Measurements from ENCODE around the gene ARL6.

Gene ARL6, protein sequence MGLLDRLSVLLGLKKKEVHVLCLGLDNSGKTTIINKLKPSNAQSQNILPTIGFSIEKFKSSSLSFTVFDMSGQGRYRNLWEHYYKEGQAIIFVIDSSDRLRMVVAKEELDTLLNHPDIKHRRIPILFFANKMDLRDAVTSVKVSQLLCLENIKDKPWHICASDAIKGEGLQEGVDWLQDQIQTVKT

DNA sequence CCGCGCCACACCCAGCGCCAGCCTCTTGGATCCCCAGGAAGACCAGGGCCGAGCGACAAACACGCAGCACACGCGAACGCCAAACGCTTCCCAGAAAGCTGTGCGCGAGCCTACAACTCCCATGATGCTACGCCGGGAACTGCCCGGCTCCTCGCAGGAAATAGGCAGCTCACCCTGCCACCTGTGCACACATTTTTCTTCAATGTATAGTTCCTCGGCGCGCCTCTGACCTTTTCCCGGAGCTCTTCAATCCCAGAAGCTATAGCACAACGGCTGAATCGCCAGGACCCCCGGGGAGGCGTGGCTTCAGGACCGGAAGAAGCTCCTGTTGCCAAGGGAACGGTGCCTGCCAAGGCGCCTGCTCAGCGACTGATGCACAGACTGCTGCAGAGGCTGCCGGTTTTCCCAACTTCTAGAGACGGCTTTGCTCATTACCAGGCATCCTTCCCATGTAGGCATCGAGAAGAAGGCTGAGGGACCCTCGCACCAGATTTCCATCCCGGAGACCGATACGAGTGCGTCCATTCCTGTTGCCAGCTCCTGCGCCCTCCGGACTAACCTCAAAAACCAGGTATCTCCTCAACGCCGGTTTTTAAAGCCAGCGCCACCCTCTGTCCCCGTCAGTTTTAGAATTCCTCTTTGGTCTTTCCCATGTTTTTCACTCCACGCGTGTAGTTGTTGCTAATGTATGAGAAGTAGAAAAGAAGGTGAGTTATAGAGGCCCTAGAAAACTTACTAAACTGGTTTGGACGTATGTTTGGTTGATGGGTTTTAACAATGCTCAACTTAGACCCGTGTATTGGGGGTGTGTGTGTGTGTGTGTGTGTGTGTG is at the start of gene ARL6:
TSS of gene ARL6 (plus strand) at position 352 of the 832 bp plus-strand sequence. CDS start 3,350 bp downstream, outside the sequence.
- Histone ChIP-seq H3K4me1 (ENCODE audit: control insufficient read depth in 1 of 2, insufficient read depth in 2 of 2, low read length in 2 of 2) (peaks cover 13 to 15% of the 10 kb centered on the region in 2 donors), H3K27ac (ENCODE audit: low read depth, low read length) (peak within 1 kb of the TSS; percentile 48), H3K27me3 (ENCODE audit: control insufficient read depth in 1 of 2, insufficient read depth in 2 of 2, low read length in 2 of 2) (no peaks in the 10 kb centered on the region), H3K36me3 (ENCODE audit: control insufficient read depth in 1 of 2, insufficient read depth in 2 of 2, low read length in 2 of 2) (no peaks in the 10 kb centered on the region), H3K9me3 (ENCODE audit: control insufficient read depth in 1 of 2, low read length in 2 of 2) (no peaks in the 10 kb centered on the region), H3K9ac (ENCODE audit: low read depth in 1 of 2, low read length in 2 of 2) (peak within 1 kb of the TSS; percentile 70 to 73), H3K4me3 (ENCODE audit: low read depth in 1 of 2, low read length in 2 of 2) (peak within 1 kb of the TSS; percentile 95 to 99)

DNA sequence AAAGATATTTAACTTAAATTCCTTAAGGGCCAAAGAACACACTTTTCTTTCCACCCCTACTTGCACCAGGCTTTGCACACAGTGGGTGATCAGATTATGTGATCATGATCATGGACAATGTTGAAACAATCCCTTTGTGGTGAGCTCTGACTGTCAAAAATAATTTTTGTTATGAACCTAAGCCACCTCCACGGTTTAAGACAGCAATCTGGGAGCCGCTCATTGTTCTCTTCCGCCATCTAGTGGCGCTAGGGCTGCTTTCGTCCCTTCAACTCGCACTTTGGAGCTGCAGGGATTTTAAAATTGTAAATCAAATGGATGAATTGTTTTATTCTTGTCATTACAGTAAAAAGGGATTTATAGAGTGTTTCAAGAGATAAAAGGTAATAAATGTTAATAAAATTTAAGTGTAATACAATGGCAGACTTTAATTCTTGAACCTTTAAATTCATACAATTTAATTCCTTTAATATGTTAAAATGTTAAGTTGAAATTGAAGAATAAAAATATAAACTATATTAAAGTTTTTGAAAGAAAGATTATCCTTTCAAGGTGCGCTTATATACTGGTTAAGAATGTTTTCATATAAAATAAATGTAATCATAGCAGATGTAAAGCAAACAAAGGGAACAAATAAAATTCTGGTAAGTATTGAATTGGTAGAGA is 45.3 kb upstream of the ARL6 start:
- H3K27ac ChIP-seq (ENCODE audit: low read depth, low read length): no peak overlapping the region
- no peak overlapping the region for H3K4me3 ChIP-seq (ENCODE audit: low read depth in 1 of 2, low read length in 2 of 2)
- no peaks in the 10 kb centered on the region for H3K36me3 ChIP-seq (ENCODE audit: control insufficient read depth in 1 of 2, insufficient read depth in 2 of 2, low read length in 2 of 2)
- H3K27me3 ChIP-seq (ENCODE audit: control insufficient read depth in 1 of 2, insufficient read depth in 2 of 2, low read length in 2 of 2): no peaks in the 10 kb centered on the region
- no peaks in the 10 kb centered on the region for H3K4me1 ChIP-seq (ENCODE audit: control insufficient read depth in 1 of 2, insufficient read depth in 2 of 2, low read length in 2 of 2)
- no peak overlapping the region for H3K9ac ChIP-seq (ENCODE audit: low read depth in 1 of 2, low read length in 2 of 2)
- H3K9me3 ChIP-seq (ENCODE audit: control insufficient read depth in 1 of 2, low read length in 2 of 2): no peaks in the 10 kb centered on the region

DNA sequence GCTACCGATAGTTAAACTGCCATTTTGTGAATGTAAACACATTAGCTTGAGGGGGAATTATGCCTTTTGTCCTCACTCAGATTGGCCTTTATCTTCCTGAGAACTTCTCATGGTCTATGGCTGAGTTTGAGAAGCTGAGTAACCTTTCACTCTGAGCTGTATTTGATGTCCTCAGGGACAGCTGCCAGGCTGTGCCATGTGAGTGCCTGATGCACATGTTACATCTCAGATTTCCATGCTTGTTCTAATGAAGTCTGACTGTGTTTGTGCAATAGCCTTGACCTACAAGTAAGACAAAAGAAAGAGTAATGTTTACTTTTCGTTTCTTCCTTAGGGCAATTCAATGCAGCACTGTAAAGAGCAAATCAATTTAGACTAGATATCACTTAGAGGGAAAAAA is 44.1 kb upstream of the ARL6 start:
- H3K27ac ChIP-seq (ENCODE audit: low read depth, low read length): no peak overlapping the region
- no peak overlapping the region for H3K9ac ChIP-seq (ENCODE audit: low read depth in 1 of 2, low read length in 2 of 2)
- no peak overlapping the region for H3K4me3 ChIP-seq (ENCODE audit: low read depth in 1 of 2, low read length in 2 of 2)
- no peaks in the 10 kb centered on the region for H3K27me3 ChIP-seq (ENCODE audit: control insufficient read depth in 1 of 2, insufficient read depth in 2 of 2, low read length in 2 of 2)
- no peaks in the 10 kb centered on the region for H3K9me3 ChIP-seq (ENCODE audit: control insufficient read depth in 1 of 2, low read length in 2 of 2)
- no peaks in the 10 kb centered on the region for H3K36me3 ChIP-seq (ENCODE audit: control insufficient read depth in 1 of 2, insufficient read depth in 2 of 2, low read length in 2 of 2)
- H3K4me1 ChIP-seq (ENCODE audit: control insufficient read depth in 1 of 2, insufficient read depth in 2 of 2, low read length in 2 of 2): no peaks in the 10 kb centered on the region

DNA sequence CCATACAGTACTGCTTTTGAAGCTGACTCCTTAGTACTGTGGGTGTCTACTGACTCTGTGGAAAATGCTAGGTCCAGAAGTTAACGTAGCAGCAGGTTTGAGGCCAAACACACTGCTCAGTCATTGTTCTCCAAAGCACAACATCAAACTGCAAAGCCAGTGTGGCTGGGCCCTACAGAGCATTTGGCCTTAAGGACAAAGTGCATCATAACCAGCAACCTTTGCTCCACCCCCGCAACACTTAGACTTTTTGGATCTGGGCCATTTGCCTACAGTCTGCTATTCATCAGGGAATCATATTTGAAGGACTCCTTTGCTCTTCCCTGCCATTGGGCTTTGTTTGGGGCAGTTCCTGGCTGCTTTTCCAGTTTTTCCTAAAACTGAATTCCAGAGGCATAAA is 43.1 kb upstream of the ARL6 start:
- no peak overlapping the region for H3K9ac ChIP-seq (ENCODE audit: low read depth in 1 of 2, low read length in 2 of 2)
- H3K4me3 ChIP-seq (ENCODE audit: low read depth in 1 of 2, low read length in 2 of 2): no peak overlapping the region
- no peak overlapping the region for H3K27ac ChIP-seq (ENCODE audit: low read depth, low read length)
- no peaks in the 10 kb centered on the region for H3K4me1 ChIP-seq (ENCODE audit: control insufficient read depth in 1 of 2, insufficient read depth in 2 of 2, low read length in 2 of 2)
- H3K36me3 ChIP-seq (ENCODE audit: control insufficient read depth in 1 of 2, insufficient read depth in 2 of 2, low read length in 2 of 2): no peaks in the 10 kb centered on the region
- H3K27me3 ChIP-seq (ENCODE audit: control insufficient read depth in 1 of 2, insufficient read depth in 2 of 2, low read length in 2 of 2): no peaks in the 10 kb centered on the region
- H3K9me3 ChIP-seq (ENCODE audit: control insufficient read depth in 1 of 2, low read length in 2 of 2): no peaks in the 10 kb centered on the region

DNA sequence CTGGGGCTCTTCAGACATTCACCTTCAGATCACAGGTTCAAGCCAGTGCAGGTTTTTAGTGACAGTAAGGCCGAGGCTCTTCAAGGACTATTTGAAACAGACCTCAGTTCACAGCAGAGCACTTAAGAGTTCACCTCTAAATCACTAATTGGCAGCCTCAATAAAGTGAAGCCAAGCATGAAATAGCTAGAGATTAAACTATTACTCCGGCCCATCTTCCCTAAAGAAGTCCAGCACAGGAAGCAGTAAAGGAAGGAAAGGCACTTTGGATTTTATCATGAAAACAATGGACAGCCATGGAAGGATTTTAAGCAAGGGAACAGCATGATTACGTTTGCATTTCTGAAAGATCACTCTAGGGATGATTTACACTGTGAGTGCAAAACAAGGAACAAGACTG is 27.6 kb upstream of the ARL6 start:
- H3K27ac ChIP-seq (ENCODE audit: low read depth, low read length): no peak overlapping the region
- H3K4me3 ChIP-seq (ENCODE audit: low read depth in 1 of 2, low read length in 2 of 2): no peak overlapping the region
- no peaks in the 10 kb centered on the region for H3K9me3 ChIP-seq (ENCODE audit: control insufficient read depth in 1 of 2, low read length in 2 of 2)

DNA sequence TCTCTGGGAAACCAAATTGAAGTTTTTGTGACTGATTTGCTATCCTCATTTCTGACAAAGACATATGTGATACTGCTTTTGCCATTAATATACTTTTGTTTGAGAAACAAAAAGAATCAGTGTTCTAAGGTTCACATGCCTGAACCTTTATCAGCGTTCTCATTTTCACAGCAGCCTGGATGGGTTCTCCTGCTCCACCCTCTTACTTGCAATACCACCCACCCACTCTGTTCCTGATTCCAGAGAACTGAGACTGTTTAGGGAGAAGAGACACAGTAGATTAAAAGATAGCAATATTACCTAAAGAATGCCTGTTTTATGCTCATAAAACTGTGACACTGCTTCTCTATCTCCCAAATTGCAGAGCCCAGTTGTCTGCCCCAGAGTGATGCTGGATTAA is 25.8 kb upstream of the ARL6 start:
- H3K9me3 ChIP-seq (ENCODE audit: control insufficient read depth in 1 of 2, low read length in 2 of 2): no peaks in the 10 kb centered on the region

More for the DNA sequence above, 27.6 kb upstream of the ARL6 start:
- Histone ChIP-seq H3K27me3 (ENCODE audit: control insufficient read depth in 1 of 2, insufficient read depth in 2 of 2, low read length in 2 of 2) (no peaks in the 10 kb centered on the region), H3K9ac (ENCODE audit: low read depth in 1 of 2, low read length in 2 of 2) (no peak overlapping the region), H3K4me1 (ENCODE audit: control insufficient read depth in 1 of 2, insufficient read depth in 2 of 2, low read length in 2 of 2) (no peaks in the 10 kb centered on the region), H3K36me3 (ENCODE audit: control insufficient read depth in 1 of 2, insufficient read depth in 2 of 2, low read length in 2 of 2) (no peaks in the 10 kb centered on the region)

DNA sequence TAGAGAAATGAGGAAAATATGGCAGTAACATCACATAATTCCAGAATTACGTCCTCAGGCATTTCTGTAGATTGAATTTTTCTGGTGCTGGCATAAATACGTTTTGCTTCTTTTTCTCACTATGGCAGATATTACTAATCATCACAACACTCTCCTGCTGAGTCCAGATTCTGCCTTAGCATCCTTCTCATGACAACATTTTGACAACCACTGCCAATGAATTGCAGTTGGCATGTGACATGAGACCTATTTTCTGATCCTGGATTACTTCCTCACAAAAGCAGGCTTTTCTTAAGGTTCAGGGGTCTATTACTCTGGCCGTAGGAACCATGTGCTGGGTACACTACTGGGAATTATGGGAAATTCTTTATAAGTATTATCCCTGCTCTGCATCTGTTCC is 22.5 kb upstream of the ARL6 start:
- Histone ChIP-seq H3K27me3 (ENCODE audit: control insufficient read depth in 1 of 2, insufficient read depth in 2 of 2, low read length in 2 of 2) (no peaks in the 10 kb centered on the region), H3K36me3 (ENCODE audit: control insufficient read depth in 1 of 2, insufficient read depth in 2 of 2, low read length in 2 of 2) (no peaks in the 10 kb centered on the region), H3K9ac (ENCODE audit: low read depth in 1 of 2, low read length in 2 of 2) (no peak overlapping the region), H3K27ac (ENCODE audit: low read depth, low read length) (no peak overlapping the region), H3K4me3 (ENCODE audit: low read depth in 1 of 2, low read length in 2 of 2) (no peak overlapping the region), H3K4me1 (ENCODE audit: control insufficient read depth in 1 of 2, insufficient read depth in 2 of 2, low read length in 2 of 2) (no peaks in the 10 kb centered on the region), H3K9me3 (ENCODE audit: control insufficient read depth in 1 of 2, low read length in 2 of 2) (no peaks in the 10 kb centered on the region)

More for the DNA sequence above, 25.8 kb upstream of the ARL6 start:
- H3K4me1 ChIP-seq (ENCODE audit: control insufficient read depth in 1 of 2, insufficient read depth in 2 of 2, low read length in 2 of 2): no peaks in the 10 kb centered on the region
- H3K27ac ChIP-seq (ENCODE audit: low read depth, low read length): no peak overlapping the region
- no peak overlapping the region for H3K9ac ChIP-seq (ENCODE audit: low read depth in 1 of 2, low read length in 2 of 2)
- H3K27me3 ChIP-seq (ENCODE audit: control insufficient read depth in 1 of 2, insufficient read depth in 2 of 2, low read length in 2 of 2): no peaks in the 10 kb centered on the region
- H3K36me3 ChIP-seq (ENCODE audit: control insufficient read depth in 1 of 2, insufficient read depth in 2 of 2, low read length in 2 of 2): no peaks in the 10 kb centered on the region
- no peak overlapping the region for H3K4me3 ChIP-seq (ENCODE audit: low read depth in 1 of 2, low read length in 2 of 2)

DNA sequence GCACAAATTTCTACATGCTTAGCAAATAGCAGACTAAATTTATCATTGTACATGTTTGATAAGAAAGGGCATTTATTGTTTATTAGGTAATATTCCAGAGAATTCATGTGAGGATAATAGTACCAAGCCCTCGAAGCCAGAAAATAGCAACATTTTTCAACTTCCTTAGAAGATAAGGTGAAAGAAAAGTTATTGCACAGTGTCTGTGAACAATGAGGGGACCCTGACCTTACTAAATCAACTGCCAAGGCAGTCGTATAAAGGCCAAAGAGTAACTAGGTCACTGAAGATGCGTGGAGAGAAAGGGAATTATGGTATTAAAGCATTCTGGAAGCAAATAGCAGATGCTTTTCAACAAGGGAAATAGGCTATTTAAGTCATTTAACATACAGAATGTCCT is 20.3 kb upstream of the ARL6 start:
- Histone ChIP-seq H3K27me3 (ENCODE audit: control insufficient read depth in 1 of 2, insufficient read depth in 2 of 2, low read length in 2 of 2) (no peaks in the 10 kb centered on the region), H3K27ac (ENCODE audit: low read depth, low read length) (no peak overlapping the region), H3K9me3 (ENCODE audit: control insufficient read depth in 1 of 2, low read length in 2 of 2) (no peaks in the 10 kb centered on the region), H3K36me3 (ENCODE audit: control insufficient read depth in 1 of 2, insufficient read depth in 2 of 2, low read length in 2 of 2) (no peaks in the 10 kb centered on the region), H3K9ac (ENCODE audit: low read depth in 1 of 2, low read length in 2 of 2) (no peak overlapping the region), H3K4me3 (ENCODE audit: low read depth in 1 of 2, low read length in 2 of 2) (no peak overlapping the region), H3K4me1 (ENCODE audit: control insufficient read depth in 1 of 2, insufficient read depth in 2 of 2, low read length in 2 of 2) (no peaks in the 10 kb centered on the region)

DNA sequence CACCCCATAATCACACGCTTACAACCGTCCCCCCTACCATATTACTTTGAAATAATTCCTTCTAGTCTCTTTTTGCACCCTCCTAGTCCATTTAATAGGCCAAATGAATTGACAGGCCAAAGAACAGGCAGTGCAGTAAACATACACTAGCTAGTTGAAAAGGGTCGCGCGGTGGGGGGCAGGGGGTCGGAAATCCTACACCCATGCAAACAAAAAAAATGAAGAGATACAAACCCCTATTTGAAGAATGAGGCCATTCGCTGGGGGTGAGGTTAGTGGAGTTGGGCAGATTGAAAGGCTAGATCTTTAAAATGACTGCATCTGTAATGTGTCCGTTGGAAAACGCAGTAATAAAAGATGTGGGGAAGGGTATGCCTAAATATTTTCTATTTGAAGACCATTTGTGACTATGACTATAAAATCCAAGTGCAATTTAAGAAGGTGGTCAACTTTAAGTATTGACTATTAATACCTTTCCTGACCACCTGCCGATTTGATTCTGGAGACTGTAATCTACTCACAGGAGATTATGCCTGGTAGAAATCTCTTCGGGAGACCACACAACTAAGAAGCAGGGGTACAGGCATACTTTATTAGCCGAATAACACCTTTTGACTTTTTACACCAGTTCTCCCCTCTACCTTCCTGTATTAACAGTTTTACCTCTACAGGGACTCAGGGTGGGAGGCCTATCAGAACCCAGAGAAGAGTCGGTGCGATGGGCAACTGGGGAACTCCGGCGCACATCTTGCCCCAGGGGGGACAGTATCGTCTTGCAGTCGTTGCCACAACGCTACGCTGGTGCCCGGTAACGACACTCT is 762 bp upstream of the ARL6 start:
- Histone ChIP-seq H3K27ac (ENCODE audit: low read depth, low read length) (peak overlapping the region; percentile 13), H3K9ac (ENCODE audit: low read depth in 1 of 2, low read length in 2 of 2) (peak overlapping the region; percentile 70 to 73), H3K9me3 (ENCODE audit: control insufficient read depth in 1 of 2, low read length in 2 of 2) (no peaks in the 10 kb centered on the region), H3K4me1 (ENCODE audit: control insufficient read depth in 1 of 2, insufficient read depth in 2 of 2, low read length in 2 of 2) (peaks cover 13 to 15% of the 10 kb centered on the region in 2 donors), H3K27me3 (ENCODE audit: control insufficient read depth in 1 of 2, insufficient read depth in 2 of 2, low read length in 2 of 2) (no peaks in the 10 kb centered on the region), H3K4me3 (ENCODE audit: low read depth in 1 of 2, low read length in 2 of 2) (peak overlapping the region; percentile 95 to 99), H3K36me3 (ENCODE audit: control insufficient read depth in 1 of 2, insufficient read depth in 2 of 2, low read length in 2 of 2) (no peaks in the 10 kb centered on the region)
